ENCODE measurements around the gene C14orf180. TPM values are rescaled to one million over a fixed set of nuclear protein-coding genes. Genes with fewer than 3 reads are reported as not detected.

The C14orf180 gene
- total RNA-seq, 1 donor from 2014 or later = not detected

- peaks cover 63% of the 10 kb centered on the region for H3K27me3 Mint-ChIP-seq
- no peaks in the 10 kb centered on the region for H3K4me1 Mint-ChIP-seq (ENCODE audit: unreplicated experiment)
Measured at GRCh38 chr14:104614126-104614812, 34.7 kb downstream of the C14orf180 start.

GRCh38 chr14:104624939-104625338 lies 45.4 kb downstream of the C14orf180 start:
- Mint-ChIP-seq H3K4me3 (no peak overlapping the region), H3K4me1 (ENCODE audit: unreplicated experiment) (no peaks in the 10 kb centered on the region), H3K27me3 (peaks cover 40% of the 10 kb centered on the region), H3K27ac (no peak overlapping the region), H3K9me3 (peaks cover 6% of the 10 kb centered on the region), H3K36me3 (peaks cover 3% of the 10 kb centered on the region)
- TF ChIP-seq, protein P1, sequence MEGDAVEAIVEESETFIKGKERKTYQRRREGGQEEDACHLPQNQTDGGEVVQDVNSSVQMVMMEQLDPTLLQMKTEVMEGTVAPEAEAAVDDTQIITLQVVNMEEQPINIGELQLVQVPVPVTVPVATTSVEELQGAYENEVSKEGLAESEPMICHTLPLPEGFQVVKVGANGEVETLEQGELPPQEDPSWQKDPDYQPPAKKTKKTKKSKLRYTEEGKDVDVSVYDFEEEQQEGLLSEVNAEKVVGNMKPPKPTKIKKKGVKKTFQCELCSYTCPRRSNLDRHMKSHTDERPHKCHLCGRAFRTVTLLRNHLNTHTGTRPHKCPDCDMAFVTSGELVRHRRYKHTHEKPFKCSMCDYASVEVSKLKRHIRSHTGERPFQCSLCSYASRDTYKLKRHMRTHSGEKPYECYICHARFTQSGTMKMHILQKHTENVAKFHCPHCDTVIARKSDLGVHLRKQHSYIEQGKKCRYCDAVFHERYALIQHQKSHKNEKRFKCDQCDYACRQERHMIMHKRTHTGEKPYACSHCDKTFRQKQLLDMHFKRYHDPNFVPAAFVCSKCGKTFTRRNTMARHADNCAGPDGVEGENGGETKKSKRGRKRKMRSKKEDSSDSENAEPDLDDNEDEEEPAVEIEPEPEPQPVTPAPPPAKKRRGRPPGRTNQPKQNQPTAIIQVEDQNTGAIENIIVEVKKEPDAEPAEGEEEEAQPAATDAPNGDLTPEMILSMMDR (conservative IDR thresholded peaks at IDR 0.05) = no peak
- no peak for DNase-seq (ENCODE audit: extremely low spot score, unreplicated experiment)

More at GRCh38 chr14:104614126-104614812, 34.7 kb downstream of the C14orf180 start:
- DNase-seq (ENCODE audit: extremely low spot score, unreplicated experiment) = no peak
- Mint-ChIP-seq H3K27ac (no peak overlapping the region), H3K9me3 (no peaks in the 10 kb centered on the region), H3K36me3 (no peaks in the 10 kb centered on the region), H3K4me3 (no peak overlapping the region)
- TF ChIP-seq, protein P1 (conservative IDR thresholded peaks at IDR 0.05) = no peak

GRCh38 chr14:104632781-104633180 lies 53.2 kb downstream of the C14orf180 start:
- peaks cover 5% of the 10 kb centered on the region for H3K4me1 Mint-ChIP-seq (ENCODE audit: unreplicated experiment)
- peaks cover 3% of the 10 kb centered on the region for H3K36me3 Mint-ChIP-seq
- H3K9me3 Mint-ChIP-seq = no peaks in the 10 kb centered on the region
- TF ChIP-seq, protein P1 (conservative IDR thresholded peaks at IDR 0.05) = no peak
- DNase-seq (ENCODE audit: extremely low spot score, unreplicated experiment) = no peak
- peaks cover 12% of the 10 kb centered on the region for H3K27me3 Mint-ChIP-seq
- H3K27ac Mint-ChIP-seq = no peak overlapping the region
- no peak overlapping the region for H3K4me3 Mint-ChIP-seq

GRCh38 chr14:104633276-104634137 lies 53.9 kb downstream of the C14orf180 start:
- Mint-ChIP-seq H3K9me3 (no peaks in the 10 kb centered on the region), H3K4me1 (ENCODE audit: unreplicated experiment) (peaks cover 12% of the 10 kb centered on the region), H3K27me3 (peaks cover 16% of the 10 kb centered on the region), H3K27ac (no peak overlapping the region), H3K4me3 (no peak overlapping the region), H3K36me3 (peaks cover 3% of the 10 kb centered on the region)
- TF ChIP-seq, protein P1 (conservative IDR thresholded peaks at IDR 0.05) = no peak
- DNase-seq (ENCODE audit: extremely low spot score, unreplicated experiment) = no peak

DNA sequence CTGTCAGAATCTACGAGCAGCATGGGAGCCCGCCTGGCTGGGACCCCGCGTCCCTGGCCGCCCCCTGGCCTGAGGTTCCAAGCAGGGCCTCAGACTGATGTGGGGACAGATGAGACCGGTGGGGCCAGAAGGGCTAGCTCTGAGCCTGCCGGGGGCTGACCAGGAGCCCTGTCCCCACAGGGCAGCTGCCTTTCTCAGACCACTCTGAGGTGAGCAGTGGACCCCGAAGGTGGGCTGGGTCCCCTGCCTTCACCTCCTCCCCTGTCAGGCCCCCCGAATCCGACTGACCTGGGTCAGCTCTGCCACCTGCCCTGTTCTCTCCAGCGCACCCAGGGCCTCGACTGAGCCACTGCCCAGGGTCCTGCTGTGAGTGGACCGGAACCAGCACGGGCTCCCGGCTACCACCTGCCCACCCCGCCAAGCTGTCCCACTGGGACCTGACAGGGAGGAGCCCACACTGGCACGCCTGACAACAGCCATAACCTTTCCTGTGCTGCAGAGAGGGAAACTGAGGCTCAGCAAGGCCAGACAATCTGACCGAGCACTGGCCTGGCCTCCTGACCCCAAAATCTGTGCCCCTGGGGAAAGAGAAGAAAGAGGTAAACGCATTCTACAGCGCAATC lies 54.7 kb downstream of the C14orf180 start:
- H3K27me3 Mint-ChIP-seq = peaks cover 17% of the 10 kb centered on the region

More for the DNA sequence above, 54.7 kb downstream of the C14orf180 start:
- H3K27ac Mint-ChIP-seq = no peak overlapping the region
- H3K9me3 Mint-ChIP-seq = no peaks in the 10 kb centered on the region
- TF ChIP-seq, protein P1 (conservative IDR thresholded peaks at IDR 0.05) = no peak
- no peak overlapping the region for H3K4me3 Mint-ChIP-seq
- H3K4me1 Mint-ChIP-seq (ENCODE audit: unreplicated experiment) = peaks cover 14% of the 10 kb centered on the region
- H3K36me3 Mint-ChIP-seq = no peaks in the 10 kb centered on the region
- no peak for DNase-seq (ENCODE audit: extremely low spot score, unreplicated experiment)
